ENCODE data around the gene PPP1R16B.
"Not testable (repeated sequence)": the region's sequence is repeated elsewhere in the genome, so short reads cannot be mapped to it uniquely, and the experiment has no call there.

PPP1R16B gene

GRCh38 chr20:38855356-38855755, 49.9 kb downstream of the PPP1R16B start:
- Histone ChIP-seq H3K9me3 (no peaks in the 10 kb centered on the region), H3K27me3 (peaks cover 15% of the 10 kb centered on the region), H3K36me3 (no peaks in the 10 kb centered on the region), H3K4me3 (ENCODE audit: low read depth in 1 of 2, low read length in 1 of 2) (no peak overlapping the region), H3K4me1 (ENCODE audit: control insufficient read depth in 1 of 2, insufficient read depth in 1 of 2, low read depth in 1 of 2, low read length in 1 of 2) (no peaks in the 10 kb centered on the region), H3K27ac (no peak overlapping the region)
- TF ChIP-seq CTCF (IDR thresholded peaks at IDR 0.05), result no peak

- H3K4me1 ChIP-seq (ENCODE audit: control insufficient read depth in 1 of 2, insufficient read depth in 1 of 2, low read depth in 1 of 2, low read length in 1 of 2), result no peaks in the 10 kb centered on the region
- TF ChIP-seq CTCF (IDR thresholded peaks at IDR 0.05), result no peak
Measured at GRCh38 chr20:38856570-38856969, 51.1 kb downstream of the PPP1R16B start.

GRCh38 chr20:38857703-38858102, 52.2 kb downstream of the PPP1R16B start:
- Histone ChIP-seq H3K27ac (no peak overlapping the region), H3K4me1 (ENCODE audit: control insufficient read depth in 1 of 2, insufficient read depth in 1 of 2, low read depth in 1 of 2, low read length in 1 of 2) (no peaks in the 10 kb centered on the region), H3K36me3 (no peaks in the 10 kb centered on the region), H3K9me3 (no peaks in the 10 kb centered on the region), H3K4me3 (ENCODE audit: low read depth in 1 of 2, low read length in 1 of 2) (no peak overlapping the region), H3K27me3 (peaks cover 15% of the 10 kb centered on the region)
- TF ChIP-seq CTCF (IDR thresholded peaks at IDR 0.05), result no peak

More at GRCh38 chr20:38856570-38856969, 51.1 kb downstream of the PPP1R16B start:
- H3K27ac ChIP-seq, result no peak overlapping the region
- no peaks in the 10 kb centered on the region for H3K9me3 ChIP-seq
- H3K36me3 ChIP-seq, result no peaks in the 10 kb centered on the region
- H3K27me3 ChIP-seq, result peaks cover 15% of the 10 kb centered on the region
- H3K4me3 ChIP-seq (ENCODE audit: low read depth in 1 of 2, low read length in 1 of 2), result no peak overlapping the region

GRCh38 chr20:38859070-38859690, 53.7 kb downstream of the PPP1R16B start:
- no peak overlapping the region for H3K4me3 ChIP-seq (ENCODE audit: low read depth in 1 of 2, low read length in 1 of 2)
- TF ChIP-seq CTCF (IDR thresholded peaks at IDR 0.05), result no peak
- no peak overlapping the region for H3K27ac ChIP-seq
- H3K9me3 ChIP-seq, result no peaks in the 10 kb centered on the region
- H3K4me1 ChIP-seq (ENCODE audit: control insufficient read depth in 1 of 2, insufficient read depth in 1 of 2, low read depth in 1 of 2, low read length in 1 of 2), result no peaks in the 10 kb centered on the region
- H3K36me3 ChIP-seq, result no peaks in the 10 kb centered on the region
- H3K27me3 ChIP-seq, result peaks cover 15% of the 10 kb centered on the region

- not testable (repeated sequence) for H3K9me3 ChIP-seq; H3K36me3 ChIP-seq; H3K4me3 ChIP-seq (ENCODE audit: low read depth in 1 of 2, low read length in 1 of 2); H3K27ac ChIP-seq; H3K4me1 ChIP-seq (ENCODE audit: control insufficient read depth in 1 of 2, insufficient read depth in 1 of 2, low read depth in 1 of 2, low read length in 1 of 2)
- peaks cover 15% of the 10 kb centered on the region for H3K27me3 ChIP-seq
Measured at GRCh38 chr20:38859857-38860256, 54.4 kb downstream of the PPP1R16B start.

- no peaks in the 10 kb centered on the region for H3K9me3 ChIP-seq
- no peak overlapping the region for H3K4me3 ChIP-seq (ENCODE audit: low read depth in 1 of 2, low read length in 1 of 2)
- H3K27me3 ChIP-seq, result peaks cover 9% of the 10 kb centered on the region
- H3K4me1 ChIP-seq (ENCODE audit: control insufficient read depth in 1 of 2, insufficient read depth in 1 of 2, low read depth in 1 of 2, low read length in 1 of 2), result no peaks in the 10 kb centered on the region
- no peak for TF ChIP-seq CTCF (IDR thresholded peaks at IDR 0.05)
- H3K27ac ChIP-seq, result no peak overlapping the region
- H3K36me3 ChIP-seq, result no peaks in the 10 kb centered on the region
Measured at GRCh38 chr20:38861071-38861401, 55.5 kb downstream of the PPP1R16B start.

Data from neutrophil (primary cell).